DLD1 (cell line): Measurements from ENCODE around the gene SLC15A5.

ENCODE experiments used
- in situ Hi-C: cut with HindIII; loops from 2 replicates; pipeline ENCODE4 v1.10.0; 2017; ENCODE audit warnings: low sequenced_read_pairs

Gene SLC15A5, protein sequence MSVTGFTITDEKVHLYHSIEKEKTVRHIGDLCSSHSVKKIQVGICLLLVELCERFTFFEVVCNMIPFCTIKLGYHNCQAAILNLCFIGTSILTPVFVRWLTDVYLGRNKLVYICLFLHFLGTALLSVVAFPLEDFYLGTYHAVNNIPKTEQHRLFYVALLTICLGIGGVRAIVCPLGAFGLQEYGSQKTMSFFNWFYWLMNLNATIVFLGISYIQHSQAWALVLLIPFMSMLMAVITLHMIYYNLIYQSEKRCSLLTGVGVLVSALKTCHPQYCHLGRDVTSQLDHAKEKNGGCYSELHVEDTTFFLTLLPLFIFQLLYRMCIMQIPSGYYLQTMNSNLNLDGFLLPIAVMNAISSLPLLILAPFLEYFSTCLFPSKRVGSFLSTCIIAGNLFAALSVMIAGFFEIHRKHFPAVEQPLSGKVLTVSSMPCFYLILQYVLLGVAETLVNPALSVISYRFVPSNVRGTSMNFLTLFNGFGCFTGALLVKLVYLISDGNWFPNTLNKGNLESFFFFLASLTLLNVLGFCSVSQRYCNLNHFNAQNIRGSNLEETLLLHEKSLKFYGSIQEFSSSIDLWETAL

DNA sequence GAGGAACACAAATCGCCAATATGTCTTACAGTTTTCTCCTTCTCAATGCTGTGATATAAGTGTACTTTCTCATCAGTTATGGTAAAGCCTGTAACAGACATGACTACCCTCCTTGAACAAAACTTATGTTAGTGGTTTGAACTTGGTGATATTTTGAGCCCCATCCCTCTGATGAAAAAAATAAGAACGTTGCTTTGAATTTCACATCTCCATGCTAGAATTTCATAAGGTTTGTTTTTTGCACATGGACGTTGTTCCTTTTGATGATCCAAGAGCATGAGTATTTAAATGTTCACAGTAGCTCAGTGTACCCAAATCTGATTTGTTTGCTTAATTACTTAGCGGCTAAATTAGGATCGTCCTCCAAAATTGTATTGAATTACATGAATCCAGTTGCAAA, at the start of gene SLC15A5:
SLC15A5 (minus strand) TSS at position 101 of the 400 bp plus-strand sequence; CDS start at position 101, 0 bp downstream.
- in situ Hi-C loops, result no loop called here

DNA sequence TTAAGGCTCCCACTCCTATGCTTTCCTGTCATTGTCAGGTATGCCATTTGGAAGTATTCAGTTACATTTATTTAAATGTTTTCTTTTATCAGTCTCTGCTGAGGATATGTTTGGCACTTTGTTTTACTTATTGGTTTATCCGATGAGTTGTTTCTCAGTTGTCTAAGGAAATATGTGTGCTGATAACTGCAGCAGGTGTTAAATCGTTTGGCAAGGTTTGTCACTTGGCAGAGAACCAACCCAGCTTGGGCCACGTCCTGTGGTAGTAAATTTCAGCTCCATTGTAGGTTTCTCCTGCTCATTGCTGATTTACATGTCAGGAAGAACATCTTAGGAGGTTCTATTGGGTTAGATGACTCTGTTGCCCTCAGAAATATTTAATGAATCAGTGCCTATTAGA, 47.9 kb upstream of the SLC15A5 start:
- in situ Hi-C loops, result no loop called here

DNA sequence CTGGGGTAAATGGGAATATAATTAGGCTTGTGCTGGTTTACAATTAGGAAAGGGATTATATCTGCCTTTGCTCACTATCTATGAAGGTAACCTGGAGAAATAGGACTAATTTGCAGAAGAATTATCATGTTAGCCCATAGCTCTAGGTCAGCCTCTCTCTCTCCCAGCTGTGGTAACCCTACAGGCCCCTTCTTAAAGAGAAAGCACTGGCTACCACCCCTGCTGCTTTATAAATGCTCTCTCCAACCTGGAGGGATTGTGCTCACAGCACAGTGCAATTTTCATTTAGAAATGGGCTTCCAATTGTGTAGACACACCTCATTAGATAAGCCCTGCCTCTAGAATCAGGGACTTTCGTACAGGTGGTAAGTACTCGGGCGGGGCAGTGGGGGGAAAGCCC, 47.3 kb upstream of the SLC15A5 start:
- in situ Hi-C loops, result no loop called here

DNA sequence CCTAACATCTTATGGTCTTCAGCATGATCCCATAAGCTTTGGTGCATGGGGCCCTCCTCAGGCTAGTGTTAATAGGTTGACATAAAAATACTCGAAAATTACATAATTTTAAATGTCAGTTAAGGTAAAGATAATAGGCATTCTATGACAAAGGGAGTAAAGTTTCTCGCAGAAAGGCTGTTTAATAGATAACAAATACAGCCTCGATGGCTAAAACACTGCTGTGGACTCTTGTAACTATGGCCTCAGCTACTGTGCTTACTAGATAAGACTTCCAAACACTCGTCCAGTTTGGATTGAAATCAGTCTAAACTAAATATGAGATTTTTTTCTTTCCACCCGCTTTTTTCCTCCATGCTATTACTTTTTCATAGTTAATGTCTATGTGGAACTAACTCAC, 46.8 kb upstream of the SLC15A5 start:
- in situ Hi-C loops, result no loop called here

DNA sequence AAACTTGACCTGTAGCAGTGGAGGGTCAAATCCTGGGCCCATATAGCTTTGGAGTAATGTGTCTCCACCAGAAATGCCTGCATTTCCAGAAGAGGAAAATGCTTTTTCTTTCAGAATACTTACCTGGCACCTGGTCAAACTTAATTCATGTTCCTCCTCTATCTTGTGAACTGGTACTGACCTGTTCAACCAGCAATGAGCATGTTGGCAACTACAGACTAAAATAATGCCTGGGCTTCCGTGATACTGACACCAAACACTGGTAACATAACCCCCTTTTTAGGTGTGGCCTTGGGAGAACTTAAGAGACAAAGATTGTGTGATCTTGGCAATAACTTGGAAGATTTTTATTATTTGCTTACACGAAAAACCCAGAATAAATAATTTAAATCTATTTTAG, 46.2 kb upstream of the SLC15A5 start:
- in situ Hi-C loops, result no loop called here

DNA sequence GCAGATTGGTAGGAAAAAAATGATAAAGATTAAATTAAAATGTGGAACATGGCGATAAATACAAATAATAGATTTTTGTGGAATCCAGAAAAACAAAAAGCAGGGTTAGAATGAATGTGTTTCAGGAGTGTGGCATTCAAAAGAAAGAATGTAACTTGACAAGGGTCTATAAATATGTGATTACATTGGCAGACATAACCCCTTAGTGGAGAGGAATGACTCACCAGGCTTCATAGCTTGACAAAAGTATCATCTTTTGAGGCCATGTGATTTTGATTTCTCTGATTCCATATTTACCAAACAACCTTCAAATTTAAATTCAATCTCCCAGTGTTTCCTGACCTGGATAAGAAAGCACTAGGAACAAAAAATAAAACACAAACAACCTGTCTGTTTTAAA, 45.5 kb upstream of the SLC15A5 start:
- in situ Hi-C loops, result no loop called here

DNA sequence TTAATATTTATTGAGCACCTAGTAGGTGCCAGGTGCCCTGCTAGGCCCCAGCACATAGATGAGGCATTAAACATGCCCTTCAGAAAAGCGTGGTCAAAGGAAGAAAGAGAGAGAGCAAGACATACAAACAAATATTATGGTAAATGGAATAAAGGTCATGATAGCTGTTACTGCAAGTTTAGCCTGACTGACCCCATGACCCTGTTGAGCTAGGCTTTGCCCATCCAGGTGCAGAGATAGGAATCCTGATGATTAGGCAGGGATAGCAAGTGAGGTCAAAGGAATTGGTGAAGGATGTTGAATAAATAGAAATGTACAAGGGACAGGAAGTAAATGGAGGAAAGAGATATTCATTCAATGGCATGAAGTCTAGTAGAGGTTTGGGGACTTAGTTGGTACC, 33.4 kb upstream of the SLC15A5 start:
- in situ Hi-C loops, result no loop called here

- in situ Hi-C loops, result no loop called here
Observed at GRCh38 chr12:16307856-16308475, 30.5 kb upstream of the SLC15A5 start.

DNA sequence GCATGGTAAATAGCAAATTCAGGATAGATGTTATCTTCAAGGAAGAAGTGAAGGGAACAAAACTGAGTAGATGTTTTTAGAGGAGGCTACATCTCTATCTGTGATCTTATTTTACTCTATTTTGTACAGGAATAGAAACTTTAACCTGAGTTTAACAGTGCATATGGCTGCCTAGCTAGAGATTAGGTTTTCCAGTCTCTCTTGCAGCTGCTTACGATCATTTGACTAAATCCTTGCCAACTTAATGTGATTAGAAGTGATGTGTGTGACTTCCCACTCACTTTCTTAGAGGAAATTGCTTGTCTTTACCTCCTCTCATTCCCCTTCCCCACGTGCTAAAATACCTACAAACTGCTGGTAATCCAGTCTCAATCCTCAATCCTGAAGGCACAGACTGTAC, 26.5 kb upstream of the SLC15A5 start:
- in situ Hi-C loops, result no loop called here

DNA sequence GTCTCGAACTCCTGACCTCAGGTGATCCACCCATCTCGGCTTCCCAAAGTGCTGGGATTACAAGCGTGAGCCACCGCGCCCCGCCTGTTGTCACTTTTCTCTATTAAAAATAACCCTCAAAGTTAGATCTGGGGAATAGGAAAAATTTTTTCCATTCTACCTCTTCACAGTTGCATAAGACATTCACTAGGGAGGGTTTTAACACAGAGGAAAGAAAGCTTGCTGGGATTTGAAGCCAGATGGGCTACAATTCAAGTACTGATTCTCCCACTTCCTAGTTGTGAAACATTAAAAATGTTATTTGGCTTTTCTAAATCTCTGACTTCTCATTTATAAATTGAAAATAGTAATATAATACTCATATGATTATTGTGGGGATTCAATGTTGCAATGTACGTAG, 23.3 kb upstream of the SLC15A5 start:
- in situ Hi-C loops, result no loop called here

GRCh38 chr12:16300122-16300521, 22.6 kb upstream of the SLC15A5 start:
- in situ Hi-C loops, result no loop called here

DNA sequence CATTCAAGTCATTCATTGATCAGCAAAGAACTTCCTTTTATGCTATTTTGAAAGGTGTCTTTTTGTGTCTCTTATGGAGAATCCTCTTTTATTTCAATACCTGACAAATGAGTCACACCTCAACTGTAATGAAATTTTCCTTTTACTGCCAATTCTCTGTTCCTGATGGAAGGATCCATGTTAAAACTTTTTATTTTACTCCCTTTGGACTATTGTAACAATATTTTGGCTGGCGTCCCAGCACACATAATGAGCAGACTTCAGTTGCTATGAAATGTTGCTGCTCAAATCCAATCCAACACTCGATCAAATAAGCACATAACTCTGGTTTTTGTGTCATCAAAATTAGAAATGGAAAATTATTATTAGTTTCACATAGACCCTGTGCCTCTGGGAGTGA, 21.9 kb upstream of the SLC15A5 start:
- in situ Hi-C loops, result no loop called here

DNA sequence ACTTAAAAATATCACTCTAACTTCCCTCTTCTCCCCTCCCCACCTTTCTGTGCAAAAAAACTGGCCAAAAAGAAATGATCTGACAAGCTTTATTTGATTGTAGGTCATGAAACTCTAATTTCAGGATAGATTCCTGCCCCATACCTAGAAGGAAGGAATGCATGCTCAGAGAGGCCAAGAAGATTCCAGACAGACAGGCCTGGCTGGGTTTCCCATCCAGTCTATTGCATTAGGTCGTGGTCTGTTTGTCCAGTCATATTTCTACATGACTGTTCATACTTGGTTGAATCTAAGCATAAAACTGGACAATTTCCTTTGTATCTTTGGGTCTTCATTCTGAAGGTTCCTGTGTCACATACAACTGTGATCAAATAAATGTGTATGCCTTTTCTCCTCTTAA, 20.0 kb upstream of the SLC15A5 start:
- in situ Hi-C loops, result no loop called here

GRCh38 chr12:16294376-16294956, 17.0 kb upstream of the SLC15A5 start:
- in situ Hi-C loops, result no loop called here

DNA sequence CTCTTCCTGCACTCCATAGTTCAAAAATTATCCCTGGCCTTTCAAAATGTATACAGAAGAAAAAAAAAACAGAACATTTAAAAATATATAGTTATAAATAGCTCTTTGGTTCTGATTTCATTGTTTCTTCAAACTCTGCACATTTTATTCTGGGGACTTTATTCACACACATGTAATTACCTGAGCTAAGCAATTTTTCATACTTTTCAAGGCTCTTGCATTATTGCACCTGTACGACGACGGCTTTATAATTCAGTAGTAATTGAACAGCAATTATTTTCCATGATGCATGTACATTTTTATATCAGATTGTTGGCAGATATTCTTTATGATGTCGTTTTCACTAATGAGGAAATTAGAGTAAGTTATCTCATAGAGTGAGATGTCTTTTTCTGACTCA, 13.5 kb upstream of the SLC15A5 start:
- in situ Hi-C loops, result no loop called here

DNA sequence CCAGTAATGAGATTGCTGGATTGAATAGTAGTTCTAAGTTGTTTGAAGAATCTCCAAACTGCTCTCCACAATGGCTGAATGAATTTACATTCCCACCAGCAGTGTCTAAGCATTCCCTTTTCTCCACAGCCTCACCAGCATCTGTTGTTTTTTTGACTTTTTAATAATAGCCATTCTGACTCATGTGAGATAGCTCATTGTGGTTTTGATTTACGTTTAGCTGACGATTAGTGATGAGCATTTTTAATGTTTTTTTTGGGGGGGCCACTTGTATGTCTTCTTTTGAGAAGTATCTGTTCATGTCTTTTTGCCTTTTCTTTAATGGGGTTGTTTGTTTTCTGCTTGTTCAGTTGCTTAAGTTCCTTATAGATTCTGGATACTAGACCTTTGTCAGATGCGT, 8.1 kb upstream of the SLC15A5 start:
- in situ Hi-C loops, result no loop called here

DNA sequence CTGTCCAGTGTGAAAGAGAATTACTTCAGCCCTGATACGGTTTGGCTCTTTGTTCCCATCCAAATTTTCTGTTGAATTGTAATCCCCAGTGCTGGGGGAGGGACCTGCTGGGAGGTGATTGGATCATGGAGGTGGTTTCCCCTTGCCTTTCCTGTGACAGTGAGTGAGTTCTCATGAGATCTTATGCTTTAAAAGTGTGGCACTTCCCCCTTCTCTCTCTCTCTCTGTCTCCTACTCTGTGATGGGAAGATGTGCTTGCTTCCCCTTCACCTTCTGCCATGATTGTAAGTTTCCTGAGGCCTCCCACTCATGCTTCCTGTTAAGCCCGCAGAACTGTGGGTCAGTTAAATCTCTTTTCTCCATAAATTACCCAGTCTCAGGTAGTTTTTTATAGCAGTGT, 5.5 kb upstream of the SLC15A5 start:
- in situ Hi-C loops, result no loop called here

- in situ Hi-C loops, result no loop called here
Observed at GRCh38 chr12:16282081-16282480, 4.6 kb upstream of the SLC15A5 start.

GRCh38 chr12:16281157-16281556, 3.7 kb upstream of the SLC15A5 start:
- in situ Hi-C loops, result no loop called here

DNA sequence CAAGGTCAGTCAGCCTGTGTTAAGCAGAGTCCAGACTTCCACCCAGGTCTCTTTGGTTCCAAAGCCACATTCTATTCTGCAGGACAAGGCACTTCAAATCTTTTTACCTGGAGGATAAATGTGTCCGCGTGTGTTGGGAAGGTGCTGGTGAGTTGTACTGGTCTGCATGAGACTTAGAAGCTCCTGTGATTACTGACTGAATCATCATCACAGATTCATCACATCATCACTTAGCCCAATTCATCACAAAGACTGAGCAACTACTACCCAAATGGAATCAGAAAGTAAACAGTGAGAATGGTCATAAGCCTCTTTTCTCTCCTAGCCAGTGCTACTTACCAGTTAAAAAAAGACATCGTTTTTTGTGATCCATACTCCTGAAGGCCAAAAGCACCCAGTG, 5.3 kb downstream of the SLC15A5 start:
- in situ Hi-C loops, result no loop called here

DNA sequence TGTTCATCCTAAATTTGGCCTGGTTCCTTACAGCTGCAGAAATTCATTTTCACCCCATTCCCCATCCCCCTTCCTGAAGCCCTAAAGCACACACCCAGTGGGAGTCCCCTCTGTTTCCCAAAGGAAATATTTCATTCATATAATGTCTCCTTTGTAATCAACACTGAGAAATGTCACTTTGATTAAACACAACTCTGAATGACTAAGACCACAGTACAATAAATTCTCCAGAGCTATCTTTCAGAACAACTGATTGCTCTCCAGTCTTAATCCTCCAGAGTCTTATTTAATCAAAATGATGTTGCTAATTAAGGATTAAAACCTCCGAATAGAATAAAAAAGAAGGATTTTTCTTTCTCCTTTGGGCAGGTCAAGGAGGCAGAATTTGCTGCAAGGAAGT, 6.4 kb downstream of the SLC15A5 start:
- in situ Hi-C loops, result no loop called here

- in situ Hi-C loops, result no loop called here
Observed at GRCh38 chr12:16269946-16270345, 7.5 kb downstream of the SLC15A5 start.
